LNCaP clone FGC (cell line): Measurements from ENCODE around the gene ZNF224.

Experiments used
- DNase-seq: peaks from one replicate; pipeline ENCODE4 v3.0.0-alpha.2; 2011; ENCODE audit warnings: low read depth
- H3K4me3 ChIP-seq: 2 replicates; pipeline ENCODE4 v1.5.1; 2011; ENCODE audit warnings: mild to moderate bottlenecking, low read depth, low read length, control low read depth
- TF ChIP-seq, protein P1 (sequence below): IDR thresholded peaks from 2 replicates; pipeline ENCODE4 v1.5.1; 2012; ENCODE audit warnings: mild to moderate bottlenecking; ENCODE audit not compliant: control insufficient read depth, insufficient read depth; ENCODE audit errors: extremely low read depth

Gene ZNF224

DNA sequence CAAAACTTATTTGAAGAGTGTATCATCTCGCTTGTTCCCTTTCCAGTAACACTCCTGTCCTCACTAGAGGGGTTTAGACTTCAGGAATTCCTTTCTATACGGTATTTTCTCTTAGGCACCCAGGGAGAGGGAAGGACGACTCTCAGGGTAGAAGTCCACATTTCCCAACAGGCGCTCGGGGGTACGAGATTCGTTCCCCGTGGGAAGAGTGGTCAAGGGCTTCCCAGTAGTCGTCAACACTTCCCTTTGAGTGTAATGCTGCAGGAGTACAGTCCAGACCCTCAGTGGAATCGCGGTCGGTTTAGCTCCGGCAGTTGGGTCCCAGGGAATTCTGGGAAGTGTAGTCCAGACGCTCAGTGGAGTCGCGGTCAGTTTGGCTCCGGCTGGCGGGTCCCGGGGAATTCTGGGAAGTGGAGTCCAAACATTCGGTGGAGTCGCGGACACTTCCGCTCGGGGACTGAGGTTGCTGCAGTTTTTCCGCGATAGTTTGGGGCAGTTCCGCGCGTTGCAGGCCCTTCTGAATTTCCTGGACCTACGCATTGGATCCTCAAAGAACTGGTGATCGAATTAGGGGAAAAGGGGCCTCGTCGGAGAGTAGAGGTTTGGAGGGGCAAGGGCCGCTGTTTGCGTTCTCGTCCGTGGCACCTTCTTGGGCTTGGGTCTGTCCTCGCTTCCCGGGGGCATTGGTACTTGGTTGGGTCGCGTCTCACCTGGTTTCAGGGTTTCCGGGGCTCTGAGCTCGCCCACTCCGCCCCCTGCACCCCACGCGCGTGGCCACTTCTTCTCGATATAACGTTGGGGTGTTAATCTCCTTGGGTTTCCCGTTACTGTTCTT, at the start of gene ZNF224:
ZNF224 (plus strand) TSS at position 431 of the 835 bp plus-strand sequence. CDS start 3,513 bp downstream, outside the sequence.
- DNase-seq, result peak; percentile 37
- TF ChIP-seq, protein P1, sequence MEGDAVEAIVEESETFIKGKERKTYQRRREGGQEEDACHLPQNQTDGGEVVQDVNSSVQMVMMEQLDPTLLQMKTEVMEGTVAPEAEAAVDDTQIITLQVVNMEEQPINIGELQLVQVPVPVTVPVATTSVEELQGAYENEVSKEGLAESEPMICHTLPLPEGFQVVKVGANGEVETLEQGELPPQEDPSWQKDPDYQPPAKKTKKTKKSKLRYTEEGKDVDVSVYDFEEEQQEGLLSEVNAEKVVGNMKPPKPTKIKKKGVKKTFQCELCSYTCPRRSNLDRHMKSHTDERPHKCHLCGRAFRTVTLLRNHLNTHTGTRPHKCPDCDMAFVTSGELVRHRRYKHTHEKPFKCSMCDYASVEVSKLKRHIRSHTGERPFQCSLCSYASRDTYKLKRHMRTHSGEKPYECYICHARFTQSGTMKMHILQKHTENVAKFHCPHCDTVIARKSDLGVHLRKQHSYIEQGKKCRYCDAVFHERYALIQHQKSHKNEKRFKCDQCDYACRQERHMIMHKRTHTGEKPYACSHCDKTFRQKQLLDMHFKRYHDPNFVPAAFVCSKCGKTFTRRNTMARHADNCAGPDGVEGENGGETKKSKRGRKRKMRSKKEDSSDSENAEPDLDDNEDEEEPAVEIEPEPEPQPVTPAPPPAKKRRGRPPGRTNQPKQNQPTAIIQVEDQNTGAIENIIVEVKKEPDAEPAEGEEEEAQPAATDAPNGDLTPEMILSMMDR, result no peak
- H3K4me3 ChIP-seq, result peak within 1 kb of the TSS; percentile 79

DNA sequence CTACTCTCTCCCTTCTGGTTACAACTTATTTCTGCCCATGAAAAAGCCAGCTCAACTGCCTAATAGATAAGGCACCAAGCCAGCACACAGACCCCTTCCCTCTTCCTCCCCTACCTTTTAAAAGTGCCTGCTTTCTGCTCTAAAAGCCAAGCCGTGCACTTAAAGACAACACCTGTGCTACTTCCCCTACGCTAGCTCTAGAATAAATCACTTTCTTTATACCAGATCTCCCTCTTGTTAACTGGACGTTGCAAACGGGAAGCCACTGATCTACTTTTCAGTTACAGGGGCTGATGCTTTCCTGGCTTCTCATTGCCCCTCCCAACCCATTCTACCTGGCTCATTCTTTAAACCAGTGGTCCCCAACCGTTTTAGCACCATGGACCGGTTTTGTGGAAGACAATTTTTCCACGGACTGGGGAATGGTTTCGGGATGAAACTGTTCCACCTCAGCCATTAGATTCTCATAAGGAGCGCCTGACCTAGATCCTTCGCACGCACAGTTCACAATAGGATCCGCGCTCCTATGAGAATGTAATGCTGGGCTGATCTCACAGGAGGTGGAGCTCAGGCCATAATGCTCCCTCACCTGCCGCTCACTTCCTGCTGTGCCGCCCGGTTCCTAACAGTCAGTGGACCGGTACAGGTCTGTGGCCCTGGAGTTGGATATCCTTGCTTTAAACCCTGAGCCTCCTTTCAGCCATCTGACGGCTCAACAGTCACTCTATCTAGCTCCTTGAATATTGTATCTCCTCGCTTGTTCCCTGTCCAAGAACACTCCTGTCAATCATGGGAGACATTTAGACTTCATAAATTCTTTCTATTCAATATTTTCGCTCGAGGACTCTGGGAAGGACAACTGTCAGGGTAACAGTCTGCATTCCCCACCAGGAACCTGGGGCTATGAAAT, 43.2 kb upstream of the ZNF224 start:
- TF ChIP-seq, protein P1, result no peak
- H3K4me3 ChIP-seq, result peak overlapping the region; percentile 79
- no peak for DNase-seq

DNA sequence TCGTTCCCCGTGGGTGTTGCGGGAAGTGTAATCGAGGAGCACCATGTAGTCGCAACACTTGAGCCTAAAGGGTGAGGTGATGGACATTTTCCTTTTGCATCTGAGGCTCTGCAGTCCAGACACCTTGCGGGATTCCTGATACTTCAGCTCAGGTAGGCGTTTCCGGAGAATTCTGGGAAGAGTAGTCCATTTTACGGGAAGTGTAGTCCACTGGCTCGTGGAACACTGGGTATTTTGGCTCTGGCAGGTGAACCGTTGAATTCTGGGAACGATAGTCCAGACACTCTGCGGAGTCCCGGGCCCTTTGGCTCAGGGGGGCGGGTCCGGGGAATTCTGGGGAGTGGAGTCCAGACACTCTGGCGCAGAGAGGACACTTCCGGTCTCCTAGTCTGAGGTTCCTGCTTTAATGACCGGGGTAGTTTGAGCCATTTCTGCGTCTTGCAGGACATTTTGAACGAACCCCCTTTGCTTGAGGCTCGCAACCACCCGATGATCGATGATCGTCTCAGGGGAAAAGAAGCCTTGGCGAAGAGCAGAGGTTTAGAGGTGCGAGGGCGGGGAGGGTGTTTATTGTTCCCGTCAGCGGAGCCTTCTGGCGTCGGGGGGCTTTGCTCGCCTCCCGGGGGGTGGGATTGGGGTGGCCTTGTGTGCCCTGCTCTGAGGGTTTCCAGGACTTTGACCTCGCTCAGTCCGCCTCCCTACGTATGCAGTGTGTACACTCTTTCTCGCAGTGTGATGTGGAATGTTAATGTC, 42.3 kb upstream of the ZNF224 start, which contains the start of gene ZNF223:
ZNF223 (plus strand) TSS at position 387 of the 753 bp plus-strand sequence. CDS start 3,141 bp downstream, outside the sequence.
- peak; percentile 82 for DNase-seq
- TF ChIP-seq, protein P1, result no peak
- H3K4me3 ChIP-seq, result peak within 1 kb of the TSS; percentile 79

DNA sequence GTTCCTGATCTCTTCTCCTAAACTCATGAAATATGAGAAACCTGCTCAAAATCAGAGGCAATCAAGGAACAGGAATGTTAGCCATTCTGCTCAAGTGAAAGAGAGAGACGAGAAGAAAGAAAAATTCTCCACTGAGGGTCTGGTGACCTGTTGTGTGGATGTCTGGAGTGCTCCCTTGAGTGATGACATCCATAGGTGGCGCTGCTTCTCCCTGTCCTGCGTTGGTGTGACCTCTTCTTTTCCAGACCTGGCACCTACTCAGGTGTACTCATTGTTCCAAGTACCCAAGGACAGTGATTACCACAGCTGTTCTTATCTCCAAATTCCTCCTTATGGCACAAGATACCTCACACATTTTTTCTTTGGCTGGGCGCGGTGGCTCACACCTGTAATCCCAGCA, 38.3 kb upstream of the ZNF224 start:
- no peak for DNase-seq
- TF ChIP-seq, protein P1, result no peak
- no peak overlapping the region for H3K4me3 ChIP-seq

DNA sequence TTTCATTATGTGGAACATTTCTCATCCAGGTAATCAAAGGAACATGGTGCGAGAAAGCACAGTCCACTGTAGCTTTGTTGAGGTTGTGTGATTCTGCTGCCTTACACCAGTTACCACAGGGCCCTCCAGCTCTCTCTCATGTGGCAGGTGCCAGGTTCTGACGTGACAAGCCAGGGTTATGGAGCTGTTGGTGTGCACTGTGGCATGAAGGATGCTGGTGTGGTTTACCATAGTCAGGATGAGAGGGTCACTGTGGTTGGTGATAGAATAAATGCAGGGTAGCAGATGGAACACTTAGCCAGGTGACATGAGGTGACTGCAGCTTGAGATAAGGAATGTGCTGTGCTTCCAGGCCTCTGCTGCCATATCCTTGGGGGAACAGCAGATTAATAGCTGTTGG, 34.9 kb upstream of the ZNF224 start:
- TF ChIP-seq, protein P1, result no peak
- no peak overlapping the region for H3K4me3 ChIP-seq
- no peak for DNase-seq

DNA sequence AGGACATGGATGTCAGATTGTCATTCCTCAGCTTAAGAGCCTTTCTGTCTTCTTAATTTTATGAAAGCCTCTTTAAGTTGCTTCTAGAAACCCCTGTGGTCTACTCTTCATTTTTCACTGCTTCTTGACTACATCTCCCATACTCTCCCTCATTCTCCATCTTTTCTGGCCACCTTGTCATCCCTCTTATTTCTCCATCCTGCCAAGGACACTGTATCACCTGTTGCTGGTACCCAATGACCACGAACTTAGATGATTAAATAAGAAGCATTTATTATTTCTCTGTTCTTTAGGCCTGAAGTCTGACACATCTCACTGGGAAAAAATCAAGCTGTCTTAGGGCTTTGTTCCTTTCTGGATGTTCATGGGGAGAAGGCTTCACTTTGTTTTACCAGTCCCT, 33.1 kb upstream of the ZNF224 start:
- TF ChIP-seq, protein P1, result no peak
- H3K4me3 ChIP-seq, result no peak overlapping the region
- DNase-seq, result no peak
